Parietal lobe (tissue), 2 donors: ENCODE measurements around the gene PLEKHA5. TPM values are rescaled to one million over a fixed set of nuclear protein-coding genes. Genes with fewer than 3 reads are reported as not detected.

Source experiments
- small RNA-seq: library from RNA; depleted of rRNA; stranded (forward); fragments of <200 nt; gene quantifications from one replicate; pipeline ENCODE3, GENCODE V24; 2014; ENCODE audit warnings: low replicate concordance
- total RNA-seq: library from RNA; depleted of rRNA; stranded (reverse); fragments of >200 nt; gene quantifications from one replicate; pipeline ENCODE4 v1.2.3, GENCODE V29; 2014

Gene PLEKHA5, protein sequence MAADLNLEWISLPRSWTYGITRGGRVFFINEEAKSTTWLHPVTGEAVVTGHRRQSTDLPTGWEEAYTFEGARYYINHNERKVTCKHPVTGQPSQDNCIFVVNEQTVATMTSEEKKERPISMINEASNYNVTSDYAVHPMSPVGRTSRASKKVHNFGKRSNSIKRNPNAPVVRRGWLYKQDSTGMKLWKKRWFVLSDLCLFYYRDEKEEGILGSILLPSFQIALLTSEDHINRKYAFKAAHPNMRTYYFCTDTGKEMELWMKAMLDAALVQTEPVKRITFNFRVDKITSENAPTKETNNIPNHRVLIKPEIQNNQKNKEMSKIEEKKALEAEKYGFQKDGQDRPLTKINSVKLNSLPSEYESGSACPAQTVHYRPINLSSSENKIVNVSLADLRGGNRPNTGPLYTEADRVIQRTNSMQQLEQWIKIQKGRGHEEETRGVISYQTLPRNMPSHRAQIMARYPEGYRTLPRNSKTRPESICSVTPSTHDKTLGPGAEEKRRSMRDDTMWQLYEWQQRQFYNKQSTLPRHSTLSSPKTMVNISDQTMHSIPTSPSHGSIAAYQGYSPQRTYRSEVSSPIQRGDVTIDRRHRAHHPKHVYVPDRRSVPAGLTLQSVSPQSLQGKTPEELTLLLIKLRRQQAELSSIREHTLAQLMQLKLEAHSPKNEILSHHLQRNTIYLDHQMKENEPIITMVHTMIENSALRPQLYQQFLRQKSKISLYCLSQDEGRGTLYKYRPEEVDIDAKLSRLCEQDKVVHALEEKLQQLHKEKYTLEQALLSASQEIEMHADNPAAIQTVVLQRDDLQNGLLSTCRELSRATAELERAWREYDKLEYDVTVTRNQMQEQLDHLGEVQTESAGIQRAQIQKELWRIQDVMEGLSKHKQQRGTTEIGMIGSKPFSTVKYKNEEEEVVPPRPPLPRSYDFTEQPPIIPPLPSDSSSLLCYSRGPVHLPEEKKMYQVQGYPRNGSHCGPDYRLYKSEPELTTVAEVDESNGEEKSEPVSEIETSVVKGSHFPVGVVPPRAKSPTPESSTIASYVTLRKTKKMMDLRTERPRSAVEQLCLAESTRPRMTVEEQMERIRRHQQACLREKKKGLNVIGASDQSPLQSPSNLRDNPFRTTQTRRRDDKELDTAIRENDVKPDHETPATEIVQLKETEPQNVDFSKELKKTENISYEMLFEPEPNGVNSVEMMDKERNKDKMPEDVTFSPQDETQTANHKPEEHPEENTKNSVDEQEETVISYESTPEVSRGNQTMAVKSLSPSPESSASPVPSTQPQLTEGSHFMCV
- 141 TPM for total RNA-seq

DNA sequence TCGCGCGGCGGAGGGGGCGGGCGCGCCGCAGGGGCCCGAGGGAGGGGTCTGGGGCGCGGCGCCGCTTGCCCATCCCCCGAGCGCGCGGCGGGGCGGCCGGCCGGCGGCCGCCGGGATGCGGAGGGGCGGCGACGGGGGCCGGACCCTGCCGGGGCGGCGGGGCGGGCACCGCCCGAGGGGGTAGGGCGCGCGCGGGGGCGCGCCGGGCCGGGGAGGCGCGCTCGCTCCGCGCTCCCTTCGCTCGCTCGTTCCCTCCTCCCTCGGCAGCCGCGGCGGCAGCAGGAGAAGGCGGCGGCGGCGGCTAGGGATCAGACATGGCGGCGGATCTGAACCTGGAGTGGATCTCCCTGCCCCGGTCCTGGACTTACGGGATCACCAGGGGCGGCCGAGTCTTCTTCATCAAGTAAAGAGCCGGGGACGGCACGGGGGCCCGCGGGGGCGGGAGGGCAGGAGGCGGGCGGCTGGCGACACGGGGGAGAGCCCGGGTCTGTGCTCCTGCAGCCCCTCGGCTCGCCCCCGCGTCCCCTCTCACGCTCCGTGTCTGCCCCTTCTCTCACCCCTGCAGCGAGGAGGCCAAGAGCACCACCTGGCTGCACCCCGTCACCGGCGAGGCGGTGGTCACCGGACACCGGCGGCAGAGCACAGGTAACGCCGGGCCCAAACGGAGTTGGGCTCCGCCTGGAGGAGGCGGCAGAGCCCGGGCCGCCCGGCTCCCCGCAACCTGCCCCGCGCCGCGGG is at the start of gene PLEKHA5:
TSS of gene PLEKHA5 (plus strand) at position 248 of the 738 bp plus-strand sequence. CDS start at position 315, 67 bp downstream.

Small RNA genes within 50 kb of the gene (small RNA-seq; reads per million reads assigned to genes)
- gene AC091805.2 = not detected
- gene RN7SL67P = not detected
